ENCODE data around the gene COMP.

The COMP gene

DNA sequence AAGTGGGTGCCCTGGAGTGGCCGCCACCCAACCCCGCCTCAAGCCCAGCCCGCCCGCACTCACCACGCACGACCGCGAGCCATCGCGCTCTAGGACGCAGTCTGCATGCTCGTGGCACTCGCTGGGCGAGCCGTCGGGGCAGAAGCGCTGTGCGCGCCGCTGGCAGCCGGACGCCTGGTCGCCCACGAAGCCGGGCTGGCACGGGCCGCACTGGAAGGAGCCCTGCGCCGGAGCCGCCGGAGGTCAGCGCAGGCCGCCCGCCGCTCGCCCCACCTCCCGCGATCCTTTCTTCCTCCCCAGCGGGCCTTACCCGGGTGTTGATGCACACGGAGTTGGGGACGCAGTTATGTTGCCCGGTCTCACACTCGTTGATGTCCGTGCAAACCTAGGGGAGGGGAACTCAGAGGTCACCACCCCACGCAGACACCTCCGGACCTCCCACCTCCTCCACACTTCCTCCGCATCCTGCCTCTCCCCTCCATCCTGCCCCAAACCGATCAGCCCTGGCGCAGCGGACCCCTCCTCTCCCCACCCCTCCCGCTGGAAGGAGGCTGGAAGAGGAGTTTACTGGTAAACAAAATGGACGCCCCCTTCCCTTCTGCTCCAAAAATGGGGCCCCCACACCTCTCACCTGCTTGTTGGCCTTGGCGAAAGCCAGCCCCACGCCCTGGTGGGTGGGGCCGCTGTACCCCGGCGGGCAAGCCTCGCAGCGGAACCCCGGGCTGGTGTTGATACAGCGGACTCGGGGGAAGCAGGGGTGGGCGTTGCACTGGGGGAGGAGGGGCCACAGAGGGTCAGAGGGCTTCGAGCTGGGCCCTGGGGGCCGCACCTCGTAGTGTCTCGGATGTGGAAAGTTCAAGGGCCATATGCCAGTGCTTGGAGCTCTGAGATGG is 2.3 kb downstream of the COMP start:
- ChIA-PET POLR2A (interaction anchor here (0.7 kb wide), 1 partner anchor 176 kb away, joined by 3 read pairs; no protein-coding TSS in a partner anchor), CTCF (no interaction called here)
- no peak overlapping the region for H3K4me3 ChIP-seq (ENCODE audit: low read depth, low read length)
- no peak for DNase-seq (ENCODE audit: low read depth, low spot score)
- TF ChIP-seq, protein P1, sequence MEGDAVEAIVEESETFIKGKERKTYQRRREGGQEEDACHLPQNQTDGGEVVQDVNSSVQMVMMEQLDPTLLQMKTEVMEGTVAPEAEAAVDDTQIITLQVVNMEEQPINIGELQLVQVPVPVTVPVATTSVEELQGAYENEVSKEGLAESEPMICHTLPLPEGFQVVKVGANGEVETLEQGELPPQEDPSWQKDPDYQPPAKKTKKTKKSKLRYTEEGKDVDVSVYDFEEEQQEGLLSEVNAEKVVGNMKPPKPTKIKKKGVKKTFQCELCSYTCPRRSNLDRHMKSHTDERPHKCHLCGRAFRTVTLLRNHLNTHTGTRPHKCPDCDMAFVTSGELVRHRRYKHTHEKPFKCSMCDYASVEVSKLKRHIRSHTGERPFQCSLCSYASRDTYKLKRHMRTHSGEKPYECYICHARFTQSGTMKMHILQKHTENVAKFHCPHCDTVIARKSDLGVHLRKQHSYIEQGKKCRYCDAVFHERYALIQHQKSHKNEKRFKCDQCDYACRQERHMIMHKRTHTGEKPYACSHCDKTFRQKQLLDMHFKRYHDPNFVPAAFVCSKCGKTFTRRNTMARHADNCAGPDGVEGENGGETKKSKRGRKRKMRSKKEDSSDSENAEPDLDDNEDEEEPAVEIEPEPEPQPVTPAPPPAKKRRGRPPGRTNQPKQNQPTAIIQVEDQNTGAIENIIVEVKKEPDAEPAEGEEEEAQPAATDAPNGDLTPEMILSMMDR (IDR thresholded peaks at IDR 0.05; ENCODE audit: insufficient read depth, low read length, missing control alignments), result no peak

DNA sequence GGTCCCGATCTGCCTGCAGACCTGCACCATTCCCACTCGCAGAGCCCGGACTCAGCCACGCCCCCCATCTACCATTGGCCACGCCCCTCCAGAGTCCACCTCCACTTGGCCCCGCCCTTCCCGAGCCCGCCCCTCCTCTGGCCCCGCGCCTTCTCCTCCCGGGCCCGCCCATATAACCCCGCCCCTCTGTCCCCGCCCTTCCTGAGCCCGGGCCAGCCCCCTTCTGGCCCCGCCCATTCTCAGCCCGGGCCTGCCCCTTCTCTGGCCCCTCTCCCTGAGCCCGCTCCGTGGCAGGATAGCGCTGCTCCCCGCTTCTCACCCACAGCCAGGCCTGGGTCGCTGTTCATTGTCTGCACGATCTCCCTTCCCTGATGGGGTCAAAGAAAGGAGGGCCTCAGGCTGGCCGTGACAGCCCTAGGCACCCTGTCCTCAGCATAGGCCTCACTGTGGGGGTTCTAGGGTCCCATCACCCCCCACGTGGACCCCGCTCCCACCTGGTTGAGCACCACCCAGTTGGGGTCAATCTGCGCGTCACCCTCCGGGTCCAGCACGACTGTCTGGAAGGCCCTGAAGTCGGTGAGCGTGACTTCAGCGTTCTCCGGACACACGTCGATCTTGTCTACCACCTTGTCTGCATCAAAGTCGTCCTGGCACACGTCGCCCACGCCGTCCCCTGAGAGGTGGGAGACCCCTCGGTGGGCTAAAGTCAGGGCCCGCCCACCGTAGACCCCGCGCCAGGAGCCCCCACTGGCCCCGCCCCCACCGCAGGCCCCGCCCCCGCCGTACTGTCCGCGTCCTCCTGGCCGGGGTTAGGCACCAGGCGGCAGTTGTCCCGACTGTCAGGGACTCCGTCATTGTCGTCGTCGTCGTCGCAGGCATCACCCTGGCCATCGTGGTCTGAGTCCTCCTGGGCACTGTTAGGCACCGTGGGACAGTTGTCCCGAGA is 5.7 kb downstream of the COMP start:
- ChIA-PET POLR2A (no interaction called here), CTCF (interaction anchor here (1.3 to 1.4 kb wide), 2 partner anchors 13 kb away, joined by 3 read pairs; no protein-coding TSS in a partner anchor)
- no peak overlapping the region for H3K4me3 ChIP-seq (ENCODE audit: low read depth, low read length)
- TF ChIP-seq, protein P1 (IDR thresholded peaks at IDR 0.05; ENCODE audit: insufficient read depth, low read length, missing control alignments), result no peak
- DNase-seq (ENCODE audit: low read depth, low spot score), result no peak

DNA sequence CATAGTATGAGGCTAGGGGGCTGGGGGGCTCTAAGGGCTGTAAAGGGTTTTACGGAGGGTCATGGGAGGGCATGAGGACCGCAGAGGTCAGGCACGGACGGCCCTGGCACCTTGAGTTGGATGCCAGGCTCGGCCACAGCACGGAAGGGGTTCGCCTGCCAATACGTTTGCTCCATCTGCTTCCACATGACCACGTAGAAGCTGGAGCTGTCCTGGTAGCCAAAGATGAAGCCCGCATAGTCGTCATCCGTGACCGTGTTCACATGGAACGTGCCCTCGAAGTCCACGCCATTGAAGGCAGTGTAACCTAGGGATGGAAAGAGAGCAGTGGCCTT is 6.4 kb downstream of the COMP start:
- H3K4me3 ChIP-seq (ENCODE audit: low read depth, low read length), result no peak overlapping the region
- POLR2A ChIA-PET, result no interaction called here
- CTCF ChIA-PET, result interaction anchor here (1.4 kb wide), 1 partner anchor 12 kb away, joined by 3 read pairs; no protein-coding TSS in a partner anchor
- TF ChIP-seq, protein P1 (IDR thresholded peaks at IDR 0.05; ENCODE audit: insufficient read depth, low read length, missing control alignments), result no peak
- DNase-seq (ENCODE audit: low read depth, low spot score), result no peak

DNA sequence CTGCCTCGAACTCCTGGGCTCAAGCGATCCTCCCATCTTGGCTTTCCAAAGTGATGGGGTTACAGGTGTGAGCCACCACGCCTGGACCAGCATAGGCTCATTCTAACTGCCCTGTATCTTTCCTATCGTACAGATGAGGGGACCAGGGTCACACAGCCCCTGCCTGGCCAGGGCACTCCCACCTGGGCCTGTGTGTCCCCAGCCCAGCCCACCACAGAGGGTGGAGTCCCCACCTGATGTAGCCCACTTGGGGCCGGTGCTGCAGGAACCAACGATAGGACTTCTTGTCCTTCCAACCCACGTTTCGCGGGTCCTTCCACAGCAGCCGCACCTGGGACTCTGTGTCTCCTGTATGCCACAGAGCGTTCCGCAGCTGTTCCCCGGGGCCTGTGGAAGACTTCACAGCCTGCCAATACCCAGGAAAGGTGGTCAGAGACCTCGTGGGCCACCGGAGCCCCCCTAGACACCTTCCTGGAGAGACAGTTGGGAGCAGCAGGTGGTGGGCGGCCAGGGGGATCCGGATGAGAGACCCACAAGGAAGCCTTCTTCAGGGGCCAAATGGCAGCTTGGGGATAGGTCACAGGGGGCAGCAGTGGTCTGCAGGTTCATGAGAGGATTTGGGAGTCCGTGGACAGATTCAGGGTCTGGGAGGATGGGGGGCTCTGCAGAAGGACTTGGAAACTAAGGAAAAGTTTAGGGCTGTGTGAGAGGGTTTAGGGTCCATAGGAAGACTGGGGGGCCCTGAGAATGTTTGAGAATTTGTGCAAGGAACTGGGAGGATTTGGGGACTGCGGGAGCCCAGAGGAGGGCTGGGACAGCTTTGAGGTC is 6.9 kb downstream of the COMP start:
- CTCF ChIA-PET, result interaction anchor here (1.4 kb wide), 1 partner anchor 12 kb away, joined by 3 read pairs; no protein-coding TSS in a partner anchor
- POLR2A ChIA-PET, result no interaction called here
- no peak overlapping the region for H3K4me3 ChIP-seq (ENCODE audit: low read depth, low read length)
- no peak for DNase-seq (ENCODE audit: low read depth, low spot score)
- TF ChIP-seq, protein P1 (IDR thresholded peaks at IDR 0.05; ENCODE audit: insufficient read depth, low read length, missing control alignments), result no peak

DNA sequence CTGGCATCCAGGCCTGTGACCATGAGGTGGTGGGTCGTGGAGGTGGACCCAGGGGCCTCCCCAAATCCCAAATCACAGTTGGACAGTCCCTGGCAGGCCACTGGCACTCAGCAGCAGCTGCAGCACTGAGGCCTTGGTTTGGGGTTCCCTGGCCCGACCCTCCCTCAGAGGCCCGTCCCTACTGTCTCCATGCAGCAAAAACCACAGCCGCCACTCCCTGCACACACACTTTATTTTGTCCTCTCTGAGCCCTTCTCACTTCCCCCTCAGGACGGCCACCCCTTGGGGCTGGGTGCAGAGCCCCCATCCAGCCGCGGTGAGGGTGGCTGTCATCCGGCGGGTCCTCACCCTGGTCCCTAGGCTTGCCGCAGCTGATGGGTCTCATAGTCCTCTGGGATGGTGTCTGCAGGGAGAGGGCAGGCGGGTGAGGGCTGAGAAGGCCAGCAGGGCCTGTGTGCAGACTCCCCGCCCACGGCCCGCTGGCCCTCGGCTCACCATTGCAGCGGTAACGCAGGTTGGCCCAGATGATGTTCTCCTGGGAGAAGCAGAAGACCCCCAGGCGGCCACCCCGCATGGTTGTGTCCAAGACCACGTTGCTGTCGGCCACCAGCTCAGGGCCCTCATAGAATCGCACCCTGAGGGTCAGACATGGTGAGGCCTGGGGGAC is 8.4 kb downstream of the COMP start:
- ChIA-PET POLR2A (no interaction called here), CTCF (interaction anchor here (1.3 kb wide), 1 partner anchor 65 kb away, joined by 3 read pairs; no protein-coding TSS in a partner anchor)
- TF ChIP-seq, protein P1 (IDR thresholded peaks at IDR 0.05; ENCODE audit: insufficient read depth, low read length, missing control alignments), result no peak
- DNase-seq (ENCODE audit: low read depth, low spot score), result no peak
- no peak overlapping the region for H3K4me3 ChIP-seq (ENCODE audit: low read depth, low read length)

Measured in AG04449 (cell line).